ENCODE measurements around the gene JCHAIN.

GRCh38 chr4:70706516-70706915 lies 40.2 kb upstream of the JCHAIN start:
- no peak for TF ChIP-seq RFX5 (IDR thresholded peaks at IDR 0.05; ENCODE audit: low read depth, low read length)
- no peak for TF ChIP-seq CTCF (conservative IDR thresholded peaks at IDR 0.05; ENCODE audit: low read depth, low read length)
- TF ChIP-seq ELK1 (IDR thresholded peaks at IDR 0.05; ENCODE audit: borderline replicate concordance, low read depth, low read length): no peak
- no peak for TF ChIP-seq RCOR1 (IDR thresholded peaks at IDR 0.05; ENCODE audit: insufficient replicate concordance, low read length)
- TF ChIP-seq FOS (IDR thresholded peaks at IDR 0.05; ENCODE audit: low read depth, low read length): no peak
- no peak for TF ChIP-seq POLR2A (IDR thresholded peaks at IDR 0.05; ENCODE audit: low read depth, low read length)

All from IMR-90 (cell line).